GM12865 (cell line): ENCODE measurements around the gene OR9I1.

ENCODE experiments used
- DNase-seq: peaks from one replicate; pipeline ENCODE4 v3.0.0; 2010; ENCODE audit warnings: low read depth
- H3K4me3 ChIP-seq: 2 replicates; pipeline ENCODE4 v1.5.1; 2011; ENCODE audit warnings: mild to moderate bottlenecking, low read depth, low read length, control low read depth
- TF ChIP-seq, protein P1 (sequence below): IDR thresholded peaks from 2 replicates; pipeline ENCODE4 v1.5.1; 2011; ENCODE audit warnings: low read length, control low read depth, low read depth, inconsistent platforms; ENCODE audit not compliant: insufficient read depth; ENCODE audit errors: missing control alignments

The OR9I1 gene

DNA sequence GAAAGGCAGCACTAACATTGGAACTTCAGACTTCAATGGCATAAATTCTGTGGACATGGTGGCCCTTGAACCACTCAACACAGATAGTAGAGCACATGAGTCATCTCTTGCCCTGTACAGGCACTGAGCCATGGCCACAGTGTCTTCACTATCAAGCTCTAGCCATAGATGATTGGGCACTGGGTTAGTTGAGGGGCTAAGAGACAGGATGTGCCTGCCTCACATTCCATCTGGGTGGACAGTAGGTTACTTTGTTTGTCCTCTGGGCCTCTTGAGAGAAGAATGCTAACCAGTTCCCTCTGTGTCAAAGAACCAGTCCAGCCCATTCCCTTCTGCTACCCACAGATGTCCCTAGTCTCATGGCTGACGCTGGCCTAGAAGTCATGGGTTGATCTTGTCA is 54.7 kb downstream of the OR9I1 start:
- TF ChIP-seq, protein P1, sequence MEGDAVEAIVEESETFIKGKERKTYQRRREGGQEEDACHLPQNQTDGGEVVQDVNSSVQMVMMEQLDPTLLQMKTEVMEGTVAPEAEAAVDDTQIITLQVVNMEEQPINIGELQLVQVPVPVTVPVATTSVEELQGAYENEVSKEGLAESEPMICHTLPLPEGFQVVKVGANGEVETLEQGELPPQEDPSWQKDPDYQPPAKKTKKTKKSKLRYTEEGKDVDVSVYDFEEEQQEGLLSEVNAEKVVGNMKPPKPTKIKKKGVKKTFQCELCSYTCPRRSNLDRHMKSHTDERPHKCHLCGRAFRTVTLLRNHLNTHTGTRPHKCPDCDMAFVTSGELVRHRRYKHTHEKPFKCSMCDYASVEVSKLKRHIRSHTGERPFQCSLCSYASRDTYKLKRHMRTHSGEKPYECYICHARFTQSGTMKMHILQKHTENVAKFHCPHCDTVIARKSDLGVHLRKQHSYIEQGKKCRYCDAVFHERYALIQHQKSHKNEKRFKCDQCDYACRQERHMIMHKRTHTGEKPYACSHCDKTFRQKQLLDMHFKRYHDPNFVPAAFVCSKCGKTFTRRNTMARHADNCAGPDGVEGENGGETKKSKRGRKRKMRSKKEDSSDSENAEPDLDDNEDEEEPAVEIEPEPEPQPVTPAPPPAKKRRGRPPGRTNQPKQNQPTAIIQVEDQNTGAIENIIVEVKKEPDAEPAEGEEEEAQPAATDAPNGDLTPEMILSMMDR: no peak
- H3K4me3 ChIP-seq: no peak overlapping the region
- no peak for DNase-seq

GRCh38 chr11:58068655-58069054 is 56.7 kb downstream of the OR9I1 start:
- no peak for DNase-seq
- H3K4me3 ChIP-seq: no peak overlapping the region
- TF ChIP-seq, protein P1: no peak

- no peak overlapping the region for H3K4me3 ChIP-seq
- DNase-seq: no peak
- TF ChIP-seq, protein P1: no peak
Observed at GRCh38 chr11:58067685-58068084, 57.6 kb downstream of the OR9I1 start.
